Coronary artery (tissue), 2 donors: ENCODE results near the gene DLEC1.

ENCODE experiments used
- DNase-seq: peaks from one replicate; pipeline ENCODE4 v3.0.0-alpha.2; 2017; ENCODE audit warnings: low spot score
- H3K27ac ChIP-seq, 2 donors: fragments of 200-600 bp; sonication (generic); one replicate each; pipeline ENCODE4 v1.5.1; 2016 to 2019
- H3K4me3 ChIP-seq: fragments of 200-600 bp; sonication (generic); 2 replicates; pipeline ENCODE4 v1.5.1; 2016; ENCODE audit warnings: mild to moderate bottlenecking, moderate library complexity
- CTCF ChIP-seq: fragments of 200-600 bp; sonication (generic); IDR thresholded peaks from one replicate; pipeline ENCODE4 v1.5.1; 2019; ENCODE audit warnings: antibody characterized with exemption

The DLEC1 gene

GRCh38 chr3:37996785-37997301 lies 42.2 kb upstream of the DLEC1 start:
- no peak for DNase-seq
- Histone ChIP-seq H3K27ac (peak overlapping the region in 1 of 2 donors; percentile 98), H3K4me3 (no peak overlapping the region)
- TF ChIP-seq CTCF, result peak; percentile 81

- no peak for TF ChIP-seq CTCF
- H3K27ac ChIP-seq, result peak overlapping the region in 1 of 2 donors; percentile 98
- no peak overlapping the region for H3K4me3 ChIP-seq
- no peak for DNase-seq
Measured at GRCh38 chr3:37997342-37997741, 41.7 kb upstream of the DLEC1 start.

GRCh38 chr3:37997791-37998370 lies 41.1 kb upstream of the DLEC1 start:
- no peak for TF ChIP-seq CTCF
- Histone ChIP-seq H3K27ac (peak overlapping the region; percentile 89 to 98), H3K4me3 (peak overlapping the region; percentile 84)

GRCh38 chr3:37999836-38000235 lies 39.2 kb upstream of the DLEC1 start:
- H3K4me3 ChIP-seq, result no peak overlapping the region
- DNase-seq, result no peak
- no peak for TF ChIP-seq CTCF
- peak overlapping the region in 1 of 2 donors; percentile 98 for H3K27ac ChIP-seq

More at GRCh38 chr3:37997791-37998370, 41.1 kb upstream of the DLEC1 start:
- DNase-seq, result no peak

GRCh38 chr3:38000242-38000916 lies 38.6 kb upstream of the DLEC1 start:
- no peak for TF ChIP-seq CTCF
- H3K4me3 ChIP-seq, result no peak overlapping the region
- no peak for DNase-seq
- H3K27ac ChIP-seq, result no peak overlapping the region

- TF ChIP-seq CTCF, result no peak
- Histone ChIP-seq H3K27ac (no peak overlapping the region), H3K4me3 (no peak overlapping the region)
- no peak for DNase-seq
Measured at GRCh38 chr3:38000965-38001455, 38.0 kb upstream of the DLEC1 start.
